Myocyte (in vitro differentiated cells): Measurements from ENCODE around the gene CDCA4. TPM values are rescaled to one million over a fixed set of nuclear protein-coding genes. Genes with fewer than 3 reads are reported as not detected.
A peak's percentile ranks its signal among the peaks of the same experiment; 100 is the strongest.
"Not testable (repeated sequence)": the region's sequence is repeated elsewhere in the genome, so short reads cannot be mapped to it uniquely, and the experiment has no call there.

Source experiments
- DNase-seq: peaks from one replicate; pipeline ENCODE4 v3.0.0-alpha.2; 2012; ENCODE audit warnings: low read depth
- total RNA-seq: library from RNA; depleted of rRNA; stranded (reverse); fragments of >200 nt; gene quantifications from 2 replicates; pipeline ENCODE4 v1.2.3, GENCODE V29; 2014

CDCA4 gene
- total RNA-seq, 1 donor from 2014 or later = 15.9 TPM

DNA sequence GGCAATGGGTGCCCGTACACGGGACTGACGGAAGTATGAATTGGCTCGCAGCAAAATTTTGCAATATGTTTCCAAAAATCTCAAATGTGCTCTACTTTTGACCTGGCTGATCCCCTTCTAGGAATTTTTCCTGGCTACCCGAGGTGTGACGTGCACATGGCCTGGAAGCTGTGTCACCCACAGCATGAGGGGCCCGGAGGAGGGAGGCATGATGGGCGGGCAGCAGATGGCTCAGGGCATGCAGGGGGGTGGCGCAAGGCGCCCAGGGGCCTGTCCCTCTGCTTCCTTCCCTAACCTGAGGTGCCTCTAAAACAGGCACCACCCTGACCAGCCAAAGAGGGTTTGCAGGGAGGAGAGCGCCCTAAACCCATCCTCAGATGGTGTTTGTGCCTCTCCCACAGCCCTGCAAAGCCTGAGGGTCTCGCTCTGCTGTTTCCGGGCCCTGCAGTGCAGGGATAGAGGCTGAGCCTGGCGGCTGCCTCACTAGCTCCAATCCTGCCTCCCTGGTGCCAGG is 37.7 kb upstream of the CDCA4 start:
- DNase-seq = no peak

DNA sequence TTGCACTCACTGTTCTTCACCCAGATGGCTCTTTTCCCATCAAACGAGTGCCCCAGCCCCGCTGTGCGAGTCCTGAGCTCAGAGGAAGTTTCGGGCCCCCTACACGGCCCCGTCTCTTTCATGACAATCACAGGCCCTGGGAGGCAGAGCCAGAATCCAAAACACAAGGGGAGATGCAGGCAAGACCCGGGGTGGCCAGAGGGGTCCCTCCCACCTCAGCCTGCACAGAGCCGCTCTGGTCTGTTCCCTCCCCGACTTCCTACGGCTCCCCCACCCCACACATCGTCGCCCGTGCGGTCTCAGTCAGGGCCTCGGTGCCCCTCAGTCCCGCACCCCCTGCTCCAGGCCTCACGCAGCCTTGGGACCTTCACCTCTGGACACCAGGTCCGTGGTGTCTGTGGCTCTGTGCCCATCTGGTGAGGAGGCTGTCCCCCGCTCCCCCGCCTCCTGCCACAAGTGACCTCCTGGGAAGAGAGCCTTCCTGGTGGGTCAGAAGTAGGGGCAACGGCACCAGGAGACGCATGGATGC is 35.5 kb upstream of the CDCA4 start:
- no peak for DNase-seq

DNA sequence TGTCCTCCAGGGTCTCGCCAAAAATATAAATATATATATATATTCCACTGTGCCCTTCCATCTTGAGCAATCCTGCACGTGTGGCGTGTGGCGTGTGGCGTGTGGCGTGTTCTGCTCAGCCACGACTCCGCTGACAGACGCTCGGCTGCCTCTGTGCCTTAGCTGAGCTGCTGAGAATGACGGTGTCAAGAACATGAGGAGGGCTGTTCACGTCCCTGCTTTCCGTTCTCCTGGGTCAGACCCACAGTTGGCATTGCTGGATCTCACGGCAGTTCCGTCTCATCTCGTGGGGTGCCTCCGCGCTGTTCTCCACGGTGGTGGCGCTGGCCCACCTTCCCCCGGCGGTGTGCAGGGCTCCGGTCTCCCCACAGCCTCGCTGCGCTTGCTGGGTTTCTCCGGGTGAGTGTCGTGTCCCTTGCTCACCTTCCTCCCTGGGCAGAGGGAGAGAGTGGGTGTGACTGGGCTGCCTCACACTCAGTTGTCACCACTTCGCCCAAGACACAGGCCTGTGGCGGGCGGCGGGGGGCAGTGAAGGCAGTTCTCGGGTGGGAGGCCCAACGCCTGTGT is 34.9 kb upstream of the CDCA4 start:
- no peak for DNase-seq

DNA sequence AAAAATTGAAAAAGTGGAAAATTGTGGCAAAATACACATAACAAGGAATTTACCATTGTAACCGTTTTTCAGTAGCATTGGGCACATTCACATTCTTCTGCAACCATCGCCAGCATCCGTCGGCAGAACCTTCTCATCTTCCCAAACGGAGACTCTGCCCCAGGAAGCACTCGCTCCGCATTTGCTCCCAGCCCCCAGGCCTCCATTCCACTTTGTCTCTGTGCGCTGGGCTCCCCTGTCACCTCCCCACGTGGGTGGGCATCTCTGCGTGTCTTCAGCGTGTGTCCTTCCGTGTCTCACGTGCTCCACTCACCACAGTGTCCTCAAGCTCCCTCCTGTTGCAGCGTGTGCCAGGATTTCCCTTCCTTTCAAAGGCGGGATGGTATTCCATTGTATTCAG is 34.5 kb upstream of the CDCA4 start:
- DNase-seq = no peak

DNA sequence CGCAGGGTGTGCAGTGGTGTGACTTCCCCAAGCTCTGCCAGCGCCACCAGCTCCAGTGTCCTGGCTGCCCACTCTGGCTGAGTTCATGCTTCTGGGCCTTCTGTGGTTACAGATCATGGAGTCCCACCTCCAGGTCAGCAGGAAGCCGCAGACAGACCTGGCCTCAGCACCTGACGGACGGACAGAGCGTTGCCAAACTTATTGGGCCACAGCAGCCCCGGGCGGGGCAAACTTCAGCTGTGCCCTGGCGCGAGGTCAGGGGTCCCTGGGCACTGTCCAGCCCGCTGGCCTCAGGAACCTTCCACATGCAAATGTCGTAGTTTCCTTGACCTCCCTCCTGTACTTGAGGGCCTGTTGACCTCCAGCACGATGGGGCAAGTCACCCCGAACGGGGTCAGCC is 33.1 kb upstream of the CDCA4 start:
- no peak for DNase-seq

DNA sequence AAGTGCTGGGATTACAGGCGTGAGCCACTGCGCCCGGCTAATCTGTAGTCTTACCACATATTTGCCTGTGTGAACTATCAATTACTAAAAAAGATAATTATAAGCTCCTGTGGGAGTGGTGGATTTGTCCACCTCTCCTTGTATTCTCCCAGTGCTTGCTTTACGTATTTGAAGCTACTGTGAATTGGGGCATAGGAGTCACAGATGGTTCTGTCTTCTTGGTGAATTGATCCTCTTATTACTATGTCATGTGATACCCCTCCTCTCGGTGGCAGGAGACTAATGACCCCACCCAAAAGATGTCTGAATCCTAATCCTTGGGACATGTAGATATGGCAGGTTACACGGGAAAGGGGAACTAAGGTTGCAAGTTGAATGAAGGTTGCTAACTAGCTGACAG is 32.5 kb upstream of the CDCA4 start:
- no peak for DNase-seq

DNA sequence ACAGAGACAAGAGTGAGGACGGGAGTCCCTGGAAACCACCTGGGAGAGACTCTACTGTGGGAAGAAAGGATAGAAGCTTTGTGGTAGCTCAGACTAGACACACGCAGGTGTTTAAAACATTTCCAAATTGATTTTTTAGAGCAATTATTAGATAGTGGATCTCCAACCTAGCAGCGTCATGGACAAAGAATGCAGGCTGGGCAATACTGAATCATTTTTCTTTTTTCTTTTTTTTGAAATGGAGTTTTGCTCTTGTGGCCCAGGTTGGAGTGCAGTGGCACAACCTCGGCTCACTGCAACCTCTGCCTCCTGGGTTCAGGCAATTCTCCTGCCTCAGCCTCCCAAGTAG is 31.2 kb upstream of the CDCA4 start:
- no peak for DNase-seq

DNA sequence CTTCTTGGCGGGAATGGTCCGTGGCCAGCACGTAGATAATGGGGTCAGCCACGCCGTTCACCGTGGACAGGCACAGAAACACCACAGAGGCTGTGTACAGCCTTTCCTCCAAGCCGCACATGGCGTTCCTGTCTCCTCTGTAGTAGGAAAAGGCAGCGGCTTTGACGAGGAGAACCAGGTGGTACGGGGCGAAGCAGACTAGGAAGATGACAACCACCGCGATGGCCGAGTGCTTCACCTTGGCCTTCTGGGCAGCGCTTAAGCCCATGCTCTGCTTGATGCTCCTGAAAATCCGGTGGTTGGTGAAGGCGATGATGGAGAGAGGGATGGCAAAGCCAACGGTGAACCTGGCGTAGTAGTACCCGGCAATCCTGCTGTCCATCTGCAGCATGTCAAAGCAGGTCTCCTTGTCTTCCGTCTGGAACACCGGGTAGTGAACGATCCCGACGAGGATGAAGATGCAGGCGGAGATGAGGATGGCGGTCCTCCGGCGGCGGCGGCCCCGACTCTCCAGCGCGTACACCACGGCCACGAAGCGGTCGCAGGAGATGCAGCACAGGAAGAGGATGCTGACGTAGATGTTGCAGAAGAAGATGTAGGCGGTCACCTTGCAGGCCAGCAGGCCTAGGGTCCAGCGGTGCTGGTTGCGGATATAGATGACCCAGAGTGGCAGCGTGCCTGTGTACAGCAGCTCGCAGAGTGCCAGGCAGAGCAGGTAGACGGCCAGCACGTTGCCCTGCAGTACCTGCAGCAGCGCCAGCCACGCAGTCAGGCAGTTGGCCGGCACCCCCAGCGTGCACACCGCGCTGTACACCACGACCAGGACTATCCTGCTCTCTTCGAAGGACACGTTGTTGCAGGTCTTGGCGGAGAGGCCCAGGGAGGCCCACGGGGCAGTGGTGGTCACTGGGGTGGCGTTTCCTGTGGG is 30.6 kb upstream of the CDCA4 start:
- DNase-seq = no peak

DNA sequence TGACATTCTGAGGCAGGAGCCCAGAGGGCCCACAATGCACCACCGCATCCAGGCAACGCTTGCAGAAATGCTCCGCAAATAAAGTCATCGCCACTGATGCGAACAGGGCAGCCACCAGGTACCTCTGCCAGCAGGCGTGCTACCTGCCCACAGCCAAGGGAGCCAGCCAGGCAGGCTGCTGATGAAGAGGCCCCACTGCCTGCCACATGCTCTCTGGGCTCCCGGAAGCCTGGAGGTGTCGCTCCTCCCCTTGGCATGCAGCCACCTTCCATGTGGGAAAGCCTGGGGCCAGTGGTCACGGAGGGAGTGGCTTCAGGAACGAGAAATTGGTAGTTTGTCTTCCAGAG is 29.6 kb upstream of the CDCA4 start:
- peak; percentile 67 for DNase-seq

DNA sequence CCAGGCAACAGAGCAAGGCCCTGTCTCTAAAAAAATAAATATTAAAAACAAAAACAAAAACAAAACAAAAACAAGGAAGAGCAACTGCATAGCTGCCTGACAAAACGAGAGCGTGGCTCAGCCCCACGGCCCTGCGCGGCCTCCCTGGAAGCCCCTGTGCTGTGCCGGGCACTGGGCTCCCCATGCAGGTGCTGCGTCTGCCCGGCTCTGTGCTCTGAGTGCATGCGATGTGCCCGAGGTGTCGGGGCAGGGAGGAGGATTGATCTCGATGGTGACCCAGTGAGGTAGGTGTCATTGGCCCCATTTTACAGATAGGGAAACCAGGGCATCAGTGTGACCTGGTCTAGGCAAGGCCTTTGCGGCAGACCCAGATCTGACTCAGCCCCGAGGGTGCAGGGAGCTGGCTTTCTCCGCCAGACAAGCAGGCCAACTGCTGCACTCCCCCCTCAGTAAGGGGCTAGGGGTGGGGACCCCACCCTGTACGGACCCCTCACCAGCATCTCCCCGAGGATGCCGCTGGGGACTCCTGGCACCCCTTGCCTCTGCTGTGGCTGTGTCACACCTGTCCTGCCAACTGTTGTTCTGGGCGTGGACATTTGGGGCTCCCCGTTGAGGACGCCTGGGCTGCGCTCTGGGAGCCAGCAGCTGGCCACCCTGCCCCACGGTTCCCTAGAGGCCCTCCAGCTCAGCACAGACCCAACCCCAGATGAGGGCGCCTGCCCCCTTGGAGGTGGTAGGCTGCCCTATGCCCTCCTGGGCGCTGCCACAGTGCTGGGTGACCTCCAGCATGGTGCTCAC is 29.1 kb upstream of the CDCA4 start:
- DNase-seq = no peak

DNA sequence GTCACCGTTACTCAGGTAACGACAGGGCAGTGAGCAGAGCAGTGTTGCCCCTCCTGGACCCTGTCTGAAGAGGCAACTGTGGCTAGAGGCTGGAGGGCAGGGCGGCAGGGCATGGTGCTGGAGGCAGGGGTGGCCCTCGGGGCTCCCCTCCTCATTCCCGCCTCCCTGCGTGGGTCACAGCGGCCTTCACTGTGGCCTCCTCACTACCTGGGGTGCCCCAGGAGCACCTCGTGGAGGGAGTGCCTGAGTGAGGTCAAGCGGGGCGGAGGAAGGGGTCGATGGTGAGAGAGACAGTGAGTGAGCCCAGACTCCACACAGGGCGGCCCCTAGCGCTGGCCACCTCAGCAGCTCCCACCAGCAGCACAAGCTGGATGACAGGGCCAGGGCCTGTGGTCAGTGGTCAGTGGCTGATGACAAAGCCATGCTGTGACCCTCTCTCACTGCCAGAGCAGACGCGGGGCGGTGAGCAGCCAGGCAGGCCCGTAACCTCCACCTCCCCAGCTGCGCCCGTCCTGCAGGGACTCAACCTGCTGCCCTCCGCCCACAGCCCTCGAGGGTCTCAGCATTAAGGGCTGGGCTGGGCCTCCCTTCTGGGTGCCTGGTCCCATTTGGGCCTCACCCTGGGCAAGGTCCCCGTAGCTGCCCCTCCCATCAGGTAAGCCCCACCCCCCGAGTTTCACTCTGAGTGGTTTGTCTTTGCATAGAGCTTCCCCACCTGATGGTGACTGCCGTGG is 26.6 kb upstream of the CDCA4 start:
- DNase-seq = peak; percentile 67

DNA sequence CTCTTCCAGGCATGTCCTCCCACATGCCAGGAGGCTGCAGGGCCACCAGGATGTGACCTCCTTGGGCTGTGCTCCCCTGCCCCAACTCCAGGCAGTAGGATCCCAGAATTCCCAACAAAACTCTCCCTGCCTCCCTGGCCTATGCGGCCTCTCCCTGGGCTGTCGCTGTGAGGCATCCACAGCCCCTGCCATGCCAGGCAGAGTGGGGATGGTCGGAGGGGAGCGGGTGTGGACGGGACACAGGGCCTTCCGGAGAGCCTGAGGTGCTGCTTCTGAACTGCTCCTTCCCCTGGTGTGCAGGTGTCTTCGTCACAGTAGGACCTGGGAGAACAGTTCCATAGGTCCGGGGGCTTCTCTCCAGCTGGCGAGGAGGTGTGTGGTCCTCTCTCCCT is 26.0 kb upstream of the CDCA4 start:
- no peak for DNase-seq

DNA sequence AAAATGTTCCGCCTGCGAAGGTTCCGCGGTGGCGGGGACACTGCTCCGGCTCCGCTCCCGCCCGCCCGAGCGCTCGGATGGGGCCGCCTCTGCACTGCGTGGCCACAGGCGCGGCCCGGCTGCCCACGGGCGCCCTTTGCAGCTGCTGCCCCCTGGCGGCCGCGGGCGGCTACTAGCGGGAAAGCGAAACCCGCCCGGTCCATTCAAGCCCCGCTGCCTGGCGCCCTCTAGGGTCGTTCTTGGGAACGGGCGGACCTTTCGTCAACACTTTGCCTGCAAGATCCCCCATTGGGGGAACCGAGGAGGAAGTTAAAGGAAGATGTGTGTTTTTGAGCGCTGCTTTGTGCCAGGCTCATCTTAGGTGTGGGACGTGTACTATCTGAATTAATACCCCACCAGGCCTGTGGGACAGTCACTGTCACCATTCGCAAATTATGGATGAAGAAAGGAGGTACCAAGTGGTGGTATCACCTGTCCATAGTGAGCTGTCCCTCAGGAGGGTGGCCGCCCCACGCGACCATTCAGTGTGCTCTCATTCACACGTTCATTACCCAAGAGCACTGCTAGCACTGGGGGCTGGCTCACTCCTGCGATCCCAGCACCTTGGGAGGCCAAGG is 24.9 kb upstream of the CDCA4 start:
- DNase-seq = peak; percentile 82

DNA sequence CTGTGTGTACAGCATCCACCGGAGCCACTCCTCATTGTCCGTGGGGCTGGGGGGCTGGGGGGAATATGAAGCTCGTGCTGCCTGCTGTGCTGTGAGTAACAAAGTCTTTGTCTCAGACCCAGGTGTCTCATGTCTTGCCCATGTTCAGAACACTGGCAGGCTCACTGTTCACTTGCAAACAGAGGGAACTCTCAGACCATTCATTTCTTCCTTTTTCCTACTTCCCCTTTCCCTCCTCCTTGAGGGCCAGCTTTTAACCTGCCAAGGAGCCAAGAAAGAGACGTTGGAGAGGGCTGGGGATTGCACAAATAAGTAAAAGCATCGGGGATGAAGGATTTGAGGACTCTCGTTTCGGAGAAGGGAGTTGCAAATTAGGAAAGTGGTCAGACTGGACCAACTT is 22.8 kb upstream of the CDCA4 start:
- no peak for DNase-seq

DNA sequence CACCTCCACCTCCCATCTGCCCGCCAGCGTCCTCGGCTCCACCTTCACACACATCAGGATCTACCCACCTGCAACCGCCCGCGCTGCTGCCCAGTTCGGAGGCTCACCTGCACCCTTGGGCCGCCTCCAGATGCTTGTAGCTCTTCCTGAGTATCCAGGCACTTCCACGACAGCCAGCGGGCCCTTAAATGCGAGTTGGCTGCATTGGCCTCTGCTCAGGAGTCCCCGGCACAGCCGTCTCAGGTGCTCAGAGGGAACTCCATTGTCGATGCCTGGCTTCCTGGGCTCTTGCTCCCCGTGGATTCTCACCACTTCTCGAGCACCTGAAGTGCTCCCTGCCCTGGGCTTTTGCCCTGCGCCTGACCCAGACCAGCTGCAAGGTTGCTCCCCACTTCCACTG is 21.9 kb upstream of the CDCA4 start:
- no peak for DNase-seq

DNA sequence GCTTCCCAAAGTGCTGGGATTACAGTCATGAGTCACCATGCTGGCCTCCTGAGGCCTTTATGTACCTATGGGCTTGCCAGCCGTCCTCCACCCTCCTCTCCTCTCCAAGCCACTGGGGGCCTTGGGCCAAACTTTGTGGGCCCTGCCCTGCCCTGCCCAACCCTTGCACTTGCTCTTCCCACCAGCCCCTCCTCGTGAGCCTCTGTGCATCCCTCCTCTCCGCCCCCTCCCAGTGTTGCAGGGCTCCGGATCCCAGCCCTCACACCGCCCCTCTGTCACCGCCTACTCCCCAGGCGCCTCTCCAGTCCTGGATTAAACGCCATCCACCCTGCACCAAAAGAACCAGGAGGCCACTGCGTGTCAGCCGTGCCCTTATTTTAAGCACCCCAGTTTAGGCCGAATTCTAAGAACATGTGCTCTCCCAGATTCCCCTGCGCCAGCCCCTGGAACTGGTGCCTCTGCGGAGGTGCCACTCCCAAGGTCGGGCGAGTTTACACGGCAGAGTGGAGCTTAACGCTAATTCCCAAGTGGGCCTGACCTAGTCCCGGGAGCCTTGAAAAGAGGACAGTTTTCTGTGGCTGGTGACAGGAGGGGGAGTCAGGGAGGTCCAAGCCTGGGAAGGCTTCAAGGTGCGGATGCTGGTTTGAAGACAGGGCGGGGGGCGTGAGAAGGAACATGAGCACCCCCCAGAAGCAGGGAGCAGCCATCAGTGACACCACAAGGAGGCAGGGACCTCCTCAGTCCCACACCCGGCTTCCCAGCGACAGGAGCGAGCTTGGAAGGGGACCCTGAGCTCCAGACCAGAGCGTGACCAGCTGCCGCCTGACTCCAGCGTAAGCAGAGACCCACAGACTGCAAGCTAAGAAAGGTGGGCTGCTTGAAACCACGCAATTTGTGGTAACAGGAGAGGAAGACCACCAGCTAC is 21.2 kb upstream of the CDCA4 start:
- DNase-seq = no peak

DNA sequence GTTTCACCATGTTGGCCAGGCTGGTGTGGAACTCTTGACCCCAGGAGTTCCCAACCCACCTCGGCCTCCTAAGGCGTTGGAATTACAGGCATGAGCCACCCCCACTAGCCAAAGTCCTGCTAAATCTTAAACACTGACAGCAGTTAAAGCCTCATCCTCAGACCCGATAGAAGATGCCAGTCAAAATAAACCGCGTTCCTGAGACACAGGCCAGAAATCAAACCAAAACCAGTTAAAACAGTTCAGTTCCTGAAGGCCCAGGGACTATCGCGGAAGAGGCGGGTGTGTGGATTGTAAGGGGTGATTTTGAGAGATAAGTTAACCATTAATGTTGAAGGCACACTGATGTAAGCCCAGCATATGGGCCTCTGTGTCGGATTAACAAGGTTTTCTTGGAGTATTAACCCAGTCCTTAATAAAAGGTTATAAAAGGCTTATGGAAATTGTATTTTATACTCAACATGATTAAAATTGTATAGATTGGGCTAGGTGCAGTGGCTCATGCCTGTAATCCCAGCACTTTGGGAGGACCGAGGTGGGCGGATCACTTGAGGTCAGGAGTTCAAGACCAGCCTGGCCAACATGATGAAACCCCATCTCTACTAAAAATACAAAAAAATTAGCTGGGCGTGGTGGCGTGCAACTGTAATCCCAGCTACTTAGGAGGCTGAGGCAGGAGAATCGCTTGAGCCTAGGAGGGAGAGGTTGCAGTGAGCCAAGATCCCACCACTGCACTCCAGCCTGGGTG is 18.7 kb upstream of the CDCA4 start:
- no peak for DNase-seq

DNA sequence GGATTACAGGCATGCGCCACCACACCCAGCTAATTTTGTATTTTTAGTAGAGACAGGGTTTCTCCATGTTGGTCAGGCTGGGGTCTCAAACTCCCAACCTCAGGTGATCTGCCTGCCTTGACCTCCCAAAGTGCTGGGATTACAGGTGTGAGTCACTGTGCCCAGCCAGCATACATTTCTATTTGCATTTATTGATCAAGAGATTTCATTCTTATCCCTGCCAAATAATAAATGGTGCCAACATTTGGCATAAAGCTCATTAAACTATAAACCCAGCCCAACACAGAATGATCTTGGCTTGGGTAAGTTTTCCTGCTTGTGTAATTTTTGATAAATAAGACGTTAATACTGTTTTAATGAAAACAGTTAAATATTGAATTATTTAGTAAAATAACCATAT is 14.7 kb upstream of the CDCA4 start:
- DNase-seq = not testable (repeated sequence)
